Cardiac ventricle fibroblast (primary cell): Measurements from ENCODE around the gene HERC4. TPM values are rescaled to one million over a fixed set of nuclear protein-coding genes. Genes with fewer than 3 reads are reported as not detected.

Experiments used
- total RNA-seq: library from RNA; depleted of rRNA; stranded (reverse); fragments of >200 nt; gene quantifications from 2 replicates; pipeline ENCODE4 v1.2.3, GENCODE V29; 2015

The HERC4 gene, protein sequence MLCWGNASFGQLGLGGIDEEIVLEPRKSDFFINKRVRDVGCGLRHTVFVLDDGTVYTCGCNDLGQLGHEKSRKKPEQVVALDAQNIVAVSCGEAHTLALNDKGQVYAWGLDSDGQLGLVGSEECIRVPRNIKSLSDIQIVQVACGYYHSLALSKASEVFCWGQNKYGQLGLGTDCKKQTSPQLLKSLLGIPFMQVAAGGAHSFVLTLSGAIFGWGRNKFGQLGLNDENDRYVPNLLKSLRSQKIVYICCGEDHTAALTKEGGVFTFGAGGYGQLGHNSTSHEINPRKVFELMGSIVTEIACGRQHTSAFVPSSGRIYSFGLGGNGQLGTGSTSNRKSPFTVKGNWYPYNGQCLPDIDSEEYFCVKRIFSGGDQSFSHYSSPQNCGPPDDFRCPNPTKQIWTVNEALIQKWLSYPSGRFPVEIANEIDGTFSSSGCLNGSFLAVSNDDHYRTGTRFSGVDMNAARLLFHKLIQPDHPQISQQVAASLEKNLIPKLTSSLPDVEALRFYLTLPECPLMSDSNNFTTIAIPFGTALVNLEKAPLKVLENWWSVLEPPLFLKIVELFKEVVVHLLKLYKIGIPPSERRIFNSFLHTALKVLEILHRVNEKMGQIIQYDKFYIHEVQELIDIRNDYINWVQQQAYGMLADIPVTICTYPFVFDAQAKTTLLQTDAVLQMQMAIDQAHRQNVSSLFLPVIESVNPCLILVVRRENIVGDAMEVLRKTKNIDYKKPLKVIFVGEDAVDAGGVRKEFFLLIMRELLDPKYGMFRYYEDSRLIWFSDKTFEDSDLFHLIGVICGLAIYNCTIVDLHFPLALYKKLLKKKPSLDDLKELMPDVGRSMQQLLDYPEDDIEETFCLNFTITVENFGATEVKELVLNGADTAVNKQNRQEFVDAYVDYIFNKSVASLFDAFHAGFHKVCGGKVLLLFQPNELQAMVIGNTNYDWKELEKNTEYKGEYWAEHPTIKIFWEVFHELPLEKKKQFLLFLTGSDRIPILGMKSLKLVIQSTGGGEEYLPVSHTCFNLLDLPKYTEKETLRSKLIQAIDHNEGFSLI
- 24.7 and 28.0 TPM in 2 replicates for total RNA-seq

DNA sequence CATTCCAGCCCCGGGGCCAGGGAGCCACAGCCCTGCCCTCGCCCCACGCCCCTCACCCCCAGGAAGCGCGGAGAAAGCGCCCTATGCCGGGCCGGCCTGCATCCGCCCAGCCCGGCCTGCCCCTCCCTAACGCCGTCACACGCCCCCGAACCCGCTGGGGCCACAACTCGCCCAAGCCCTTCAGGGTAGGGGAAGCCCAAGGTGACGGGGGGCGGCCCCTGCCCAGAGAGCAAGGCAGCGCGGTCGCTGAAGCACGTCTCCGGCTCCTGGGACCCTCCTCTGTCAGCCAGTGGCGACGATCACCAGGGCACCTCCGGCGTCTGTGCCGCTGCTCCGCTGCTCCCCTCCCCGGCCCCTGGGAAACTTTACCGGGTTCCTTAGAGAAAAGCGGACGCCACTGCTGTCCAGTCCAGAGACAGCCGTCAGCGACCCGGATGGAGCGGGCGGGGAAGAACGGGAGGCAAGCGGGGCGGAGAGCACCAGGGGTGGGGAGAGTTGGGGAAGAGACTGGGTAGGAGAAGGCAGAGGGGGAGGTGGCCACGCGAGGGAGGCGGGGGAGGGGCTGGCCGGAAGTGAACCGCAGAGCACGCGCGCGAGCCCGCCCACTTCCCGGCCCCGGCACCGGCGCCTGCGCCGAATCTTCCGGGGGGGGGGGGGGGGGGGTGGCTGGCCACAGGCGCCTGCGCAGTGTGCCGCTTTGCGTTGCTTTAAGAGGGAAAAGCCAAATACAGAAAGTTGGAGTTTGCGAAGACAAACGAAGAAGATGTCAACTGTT lies at the start of gene HERC4:
Gene HERC4 (minus strand): TSS at position 509 of the 775 bp plus-strand sequence. CDS start 2,175 bp downstream, outside the sequence.

GRCh38 chr10:68109331-68109730 lies 34.2 kb upstream of the HERC4 start, which contains the start of gene MYPN:
Gene MYPN, plus strand, starts transcription at chr10:68109488. Its CDS starts 11,951 bp downstream, at chr10:68121439.

DNA sequence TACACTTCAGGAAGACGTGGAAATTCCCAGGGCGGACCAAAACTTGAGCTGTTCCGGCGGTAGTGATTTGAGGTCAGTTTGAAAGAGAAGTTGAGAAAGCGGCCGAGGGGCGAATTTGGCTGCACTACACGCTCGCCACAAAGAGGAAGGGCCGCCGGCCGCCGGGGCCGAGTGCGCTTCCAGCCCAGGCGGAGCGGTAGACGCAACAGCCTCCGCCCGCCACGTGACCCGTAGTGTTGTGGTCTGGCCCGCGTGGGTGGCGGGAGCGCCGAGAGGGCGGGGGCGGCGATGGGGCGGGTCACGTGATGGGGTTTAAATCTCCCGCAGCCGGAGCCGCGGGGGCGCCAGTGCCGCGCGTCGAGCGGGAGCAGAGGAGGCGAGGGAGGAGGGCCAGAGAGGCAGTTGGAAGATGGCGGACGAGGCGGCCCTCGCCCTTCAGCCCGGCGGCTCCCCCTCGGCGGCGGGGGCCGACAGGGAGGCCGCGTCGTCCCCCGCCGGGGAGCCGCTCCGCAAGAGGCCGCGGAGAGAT lies 190.7 kb downstream of the HERC4 start, which contains the start of gene SIRT1:
Gene SIRT1 (plus strand): TSS at position 344 of the 529 bp plus-strand sequence. CDS start 66 bp downstream, at position 410.

Other genes with a start within 250 kb of the HERC4 start
- 6.7 and 8.3 TPM in 2 replicates for gene DNAJC12, start 237.1 kb downstream of the HERC4 start, total RNA-seq
- 8.5 and 13.3 TPM in 2 replicates for gene SIRT1, start 190.6 kb downstream of the HERC4 start, total RNA-seq
- 0.05 and 0.12 TPM in 2 replicates for gene MYPN, start 34.2 kb upstream of the HERC4 start, total RNA-seq
- gene ATOH7, start 156.8 kb upstream of the HERC4 start, total RNA-seq: not detected in 2 replicates